Adrenal gland (tissue), 5 donors: ENCODE results near the gene AUNIP.

Source experiments
- POLR2A ChIP-seq, 2 donors: fragments of 450-650 bp; IDR thresholded peaks; one replicate each; pipeline ENCODE4 v1.6.1; 2017; ENCODE audit warnings: antibody characterized with exemption in 2 of 2, mild to moderate bottlenecking in 2 of 2, moderate library complexity in 1 of 2
- TF ChIP-seq, protein P1 (sequence below), 6 experiments: fragments of 450-650 bp in 4 of 6; fragments of 200-600 bp in 2 of 6; sonication (generic) in 1 of 6; IDR thresholded peaks; 1 replicate in 5 of 6; 2 replicates in 1 of 6; pipeline versions ENCODE4 v1.5.1 to v1.8.0; 2016 to 2021; ENCODE audit warnings: antibody characterized with exemption in 6 of 6, mild to moderate bottlenecking in 2 of 6, moderate library complexity in 1 of 6
- donor health status: DM: no; HTN: no; CAD: no.

DNA sequence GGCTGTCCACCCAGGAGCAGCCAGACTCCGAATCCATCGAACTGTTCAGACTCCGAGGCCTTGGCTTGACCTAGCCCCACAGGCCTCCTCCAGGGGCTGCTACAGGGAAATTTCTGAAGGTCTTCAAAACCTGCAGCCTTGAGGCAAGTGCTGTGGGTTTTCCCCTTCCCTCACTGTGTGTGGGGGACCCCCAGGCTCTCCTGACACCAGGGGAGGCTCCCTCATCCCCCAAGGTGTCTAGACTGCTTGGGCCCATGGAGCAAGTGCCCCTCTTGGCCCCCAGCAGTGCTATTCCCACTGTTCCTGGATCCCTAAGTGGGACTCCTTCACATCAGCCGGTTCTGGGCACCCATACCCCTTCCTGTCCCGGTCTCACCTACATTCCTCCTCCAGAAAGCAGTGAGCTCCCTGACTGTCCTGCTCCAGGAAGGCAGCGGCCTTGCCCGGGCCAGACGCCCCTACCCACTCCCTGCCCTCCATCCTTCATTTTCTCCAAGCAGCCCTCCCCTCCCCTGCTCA lies 15.4 kb upstream of the AUNIP start:
- TF ChIP-seq, protein P1, sequence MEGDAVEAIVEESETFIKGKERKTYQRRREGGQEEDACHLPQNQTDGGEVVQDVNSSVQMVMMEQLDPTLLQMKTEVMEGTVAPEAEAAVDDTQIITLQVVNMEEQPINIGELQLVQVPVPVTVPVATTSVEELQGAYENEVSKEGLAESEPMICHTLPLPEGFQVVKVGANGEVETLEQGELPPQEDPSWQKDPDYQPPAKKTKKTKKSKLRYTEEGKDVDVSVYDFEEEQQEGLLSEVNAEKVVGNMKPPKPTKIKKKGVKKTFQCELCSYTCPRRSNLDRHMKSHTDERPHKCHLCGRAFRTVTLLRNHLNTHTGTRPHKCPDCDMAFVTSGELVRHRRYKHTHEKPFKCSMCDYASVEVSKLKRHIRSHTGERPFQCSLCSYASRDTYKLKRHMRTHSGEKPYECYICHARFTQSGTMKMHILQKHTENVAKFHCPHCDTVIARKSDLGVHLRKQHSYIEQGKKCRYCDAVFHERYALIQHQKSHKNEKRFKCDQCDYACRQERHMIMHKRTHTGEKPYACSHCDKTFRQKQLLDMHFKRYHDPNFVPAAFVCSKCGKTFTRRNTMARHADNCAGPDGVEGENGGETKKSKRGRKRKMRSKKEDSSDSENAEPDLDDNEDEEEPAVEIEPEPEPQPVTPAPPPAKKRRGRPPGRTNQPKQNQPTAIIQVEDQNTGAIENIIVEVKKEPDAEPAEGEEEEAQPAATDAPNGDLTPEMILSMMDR (IDR thresholded peaks at IDR 0.05): no peak
- TF ChIP-seq POLR2A (IDR thresholded peaks at IDR 0.05): no peak
